Transverse colon (tissue), 4 donors: Measurements from ENCODE around the gene PIEZO1. TPM values are rescaled to one million over a fixed set of nuclear protein-coding genes. Genes with fewer than 3 reads are reported as not detected.

ENCODE experiments used
- DNase-seq: peaks from one replicate; pipeline ENCODE4 v3.0.0-alpha.2; 2019
- H3K27ac ChIP-seq, 4 donors: fragments of 200-600 bp; sonication (generic); 2 replicates each; pipeline ENCODE4 v1.5.1; 2016 to 2018; ENCODE audit warnings: inconsistent platforms in 4 of 4
- H3K27me3 ChIP-seq: fragments of 200-600 bp; sonication (generic); 2 replicates; pipeline ENCODE4 v1.5.1; 2017; ENCODE audit warnings: inconsistent platforms
- H3K36me3 ChIP-seq, 4 donors: fragments of 200-600 bp; sonication (generic); 2 replicates each; pipeline ENCODE4 v1.5.1; 2017 to 2019; ENCODE audit warnings: inconsistent platforms in 4 of 4
- H3K4me1 ChIP-seq, 4 donors: fragments of 200-600 bp; sonication (generic); 2 replicates each; pipeline ENCODE4 v1.5.1; 2017 to 2020; ENCODE audit warnings: inconsistent platforms in 4 of 4
- H3K4me3 ChIP-seq, 4 donors: fragments of 200-600 bp; sonication (generic); 1 replicate in 1 of 4; 2 replicates in 3 of 4; pipeline versions ENCODE4 v1.5.1 to v1.6.1; 2017 to 2019; ENCODE audit warnings: inconsistent platforms in 4 of 4
- H3K9me3 ChIP-seq, 2 donors: fragments of 200-600 bp; sonication (generic); 2 replicates each; pipeline ENCODE4 v1.5.1; 2017 to 2019; ENCODE audit warnings: inconsistent platforms in 2 of 2
- CTCF ChIP-seq, 5 experiments: fragments of 200-600 bp in 3 of 5; fragments of 450-650 bp in 2 of 5; sonication (generic) in 3 of 5; IDR thresholded peaks; 1 replicate in 2 of 5; 2 replicates in 3 of 5; pipeline ENCODE4 v1.5.1; 2016 to 2017; ENCODE audit warnings: antibody characterized with exemption in 5 of 5, inconsistent platforms in 3 of 5, mild to moderate bottlenecking in 2 of 5, moderate library complexity in 1 of 5
- EP300 ChIP-seq: sonication (generic); formaldehyde crosslinking; IDR thresholded peaks from one replicate; pipeline ENCODE4 v1.6.1; 2017; ENCODE audit warnings: antibody characterized with exemption, low read depth
- POLR2A ChIP-seq: fragments of 450-650 bp; IDR thresholded peaks from one replicate; pipeline ENCODE4 v1.6.1; 2016; ENCODE audit warnings: antibody characterized with exemption, mild to moderate bottlenecking, moderate library complexity
- POLR2AphosphoS5 ChIP-seq, 3 donors: sonication (generic); formaldehyde crosslinking; IDR thresholded peaks; one replicate each; pipeline ENCODE4 v1.6.1; 2016; ENCODE audit warnings: antibody characterized with exemption in 3 of 3
- WGBS, 2 donors: methylation state at CpG; one replicate each; pipeline ENCODE4 v1.1.5; 2018; ENCODE audit warnings: low coverage in 1 of 2; 5-methylcytosine and 5-hydroxymethylcytosine counted together
- in situ Hi-C, 4 donors: fragments of 200-750 bp; cut with MboI; loops; one replicate each; pipeline versions ENCODE4 v1.15.0 to v1.15.1; 2017; ENCODE audit warnings: low sequenced_read_pairs in 3 of 4, low pct_ligation_motif_present in 1 of 4, low pct_unique_long_range_greater_than_20kb in 1 of 4
- intact Hi-C: fragments of 100-400 bp; cut with DNase I; formaldehyde crosslinking; loops from one replicate; pipeline ENCODE4 v1.15.1; 2023; ENCODE audit warnings: low total_unique reads
- total RNA-seq, 4 donors: library from RNA; depleted of rRNA; stranded (reverse); fragments of >200 nt; gene quantifications; one replicate each; pipeline ENCODE4 v1.1.0, GENCODE V29; 2016

PIEZO1 gene
- total RNA-seq, 4 donors from 2014 or later = 133 to 546 (median 179) TPM

- no peak for TF ChIP-seq POLR2AphosphoS5 (IDR thresholded peaks at IDR 0.05)
- TF ChIP-seq CTCF (IDR thresholded peaks at IDR 0.05) = no peak
- no peak for TF ChIP-seq POLR2A
- no peak for TF ChIP-seq EP300
- Histone ChIP-seq H3K27ac (no peak overlapping the region), H3K4me3 (no peak overlapping the region), H3K36me3 (no peaks in the 10 kb centered on the region), H3K9me3 (no peaks in the 10 kb centered on the region), H3K27me3 (peaks cover 3% of the 10 kb centered on the region), H3K4me1 (peaks cover 5 to 24% (median 17%) of the 10 kb centered on the region in 4 donors)
- in situ Hi-C loops (no loop called here), intact Hi-C loops (loop anchor here (5.0 kb wide), 1 partner anchor 45 kb away; no protein-coding TSS in a partner anchor)
- DNase-seq = no peak
- 70 to 84% methylated on average over 6 to 11 of the region's 11 CpGs for WGBS, 2 donors
These were observed 2.7 kb upstream of the PIEZO1 start for GRCh38 chr16:88787579-88788314.

DNA sequence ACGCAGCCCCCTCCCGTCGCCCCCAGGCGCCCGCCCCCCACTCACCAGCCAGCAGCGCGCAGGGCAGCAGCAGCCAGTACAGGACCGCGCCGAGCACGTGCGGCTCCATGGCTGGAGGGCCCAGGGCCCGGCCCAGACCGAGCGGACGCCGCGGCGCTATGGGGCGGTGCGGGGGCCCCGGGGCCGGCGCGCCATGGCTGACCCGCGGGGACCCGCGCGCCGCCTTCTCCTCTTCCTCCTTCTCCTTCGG, 239 bp downstream of the PIEZO1 start:
- peak overlapping the region; percentile 57 to 87 (median 74) for H3K4me3 ChIP-seq
- 0% methylated on average over 24 of the region's 32 CpGs; no CpG with 5 or more reads in 1 of the 2 donors for WGBS, 2 donors
- H3K27ac ChIP-seq = peak overlapping the region; percentile 90 to 97 (median 94)
- TF ChIP-seq POLR2AphosphoS5 (IDR thresholded peaks at IDR 0.05) (no peak), CTCF (IDR thresholded peaks at IDR 0.05) (no peak), POLR2A (no peak), EP300 (no peak)
- DNase-seq = no peak
- no peaks in the 10 kb centered on the region for H3K9me3 ChIP-seq
- intact Hi-C loops (loop anchor here (5.0 kb wide), 1 partner anchor 42 kb away; no protein-coding TSS in a partner anchor), in situ Hi-C loops (no loop called here)
- no peaks in the 10 kb centered on the region for H3K27me3 ChIP-seq
- no peaks in the 10 kb centered on the region for H3K36me3 ChIP-seq
- peaks cover 34 to 48% (median 45%) of the 10 kb centered on the region in 4 donors for H3K4me1 ChIP-seq

DNA sequence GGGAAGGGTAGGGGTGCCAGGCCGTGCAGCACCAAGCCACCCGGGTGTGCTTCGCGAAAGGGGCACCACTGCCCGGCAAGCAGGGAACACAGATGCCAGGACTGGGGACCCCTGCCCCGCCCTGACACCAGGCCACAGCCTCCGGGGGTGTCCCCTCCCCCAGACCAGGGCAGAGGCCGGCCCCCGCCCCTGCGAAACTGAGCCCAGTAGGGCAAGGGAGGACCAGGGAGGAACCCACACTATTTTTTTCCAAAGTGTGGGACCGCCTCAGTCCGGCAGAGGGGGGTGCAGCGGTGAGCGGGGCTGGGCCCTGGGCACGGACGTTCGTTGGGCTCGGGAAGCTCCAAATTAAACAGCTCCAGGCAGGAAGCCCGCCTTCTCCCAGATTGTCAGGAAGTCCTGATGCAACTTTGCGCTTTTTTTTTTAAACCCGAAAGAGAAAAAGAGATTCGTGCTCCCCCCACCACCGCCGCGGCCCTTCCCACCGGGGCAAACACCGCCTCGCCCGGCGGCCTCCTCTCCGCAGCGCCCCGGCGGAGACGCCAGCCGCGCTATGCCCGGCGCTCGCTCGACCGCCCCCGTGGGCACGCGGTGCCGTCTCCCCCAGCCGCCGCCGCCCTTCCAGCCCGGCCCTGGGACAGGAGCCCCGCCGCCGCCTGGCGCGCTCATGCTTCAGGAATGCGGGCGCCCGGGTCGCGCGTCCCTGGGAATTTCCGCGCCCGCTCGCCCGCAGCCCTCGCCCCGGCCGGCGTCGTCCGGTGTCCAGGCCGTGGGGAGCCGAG, 755 bp downstream of the PIEZO1 start:
- Histone ChIP-seq H3K27ac (peak overlapping the region; percentile 90 to 97 (median 94)), H3K9me3 (no peaks in the 10 kb centered on the region), H3K4me3 (peak overlapping the region; percentile 57 to 87 (median 74)), H3K27me3 (no peaks in the 10 kb centered on the region), H3K36me3 (no peaks in the 10 kb centered on the region), H3K4me1 (peaks cover 38 to 53% (median 50%) of the 10 kb centered on the region in 4 donors)
- intact Hi-C loops (no loop called here), in situ Hi-C loops (no loop called here)
- 2% methylated on average over 57 of the region's 74 CpGs; no CpG with 5 or more reads in 1 of the 2 donors for WGBS, 2 donors
- peak; percentile 74 for DNase-seq
- TF ChIP-seq POLR2AphosphoS5 (IDR thresholded peaks at IDR 0.05) (peak in 1 of 3 donors; percentile 35), CTCF (IDR thresholded peaks at IDR 0.05) (peak; percentile 57 to 76 (median 63)), EP300 (no peak)

DNA sequence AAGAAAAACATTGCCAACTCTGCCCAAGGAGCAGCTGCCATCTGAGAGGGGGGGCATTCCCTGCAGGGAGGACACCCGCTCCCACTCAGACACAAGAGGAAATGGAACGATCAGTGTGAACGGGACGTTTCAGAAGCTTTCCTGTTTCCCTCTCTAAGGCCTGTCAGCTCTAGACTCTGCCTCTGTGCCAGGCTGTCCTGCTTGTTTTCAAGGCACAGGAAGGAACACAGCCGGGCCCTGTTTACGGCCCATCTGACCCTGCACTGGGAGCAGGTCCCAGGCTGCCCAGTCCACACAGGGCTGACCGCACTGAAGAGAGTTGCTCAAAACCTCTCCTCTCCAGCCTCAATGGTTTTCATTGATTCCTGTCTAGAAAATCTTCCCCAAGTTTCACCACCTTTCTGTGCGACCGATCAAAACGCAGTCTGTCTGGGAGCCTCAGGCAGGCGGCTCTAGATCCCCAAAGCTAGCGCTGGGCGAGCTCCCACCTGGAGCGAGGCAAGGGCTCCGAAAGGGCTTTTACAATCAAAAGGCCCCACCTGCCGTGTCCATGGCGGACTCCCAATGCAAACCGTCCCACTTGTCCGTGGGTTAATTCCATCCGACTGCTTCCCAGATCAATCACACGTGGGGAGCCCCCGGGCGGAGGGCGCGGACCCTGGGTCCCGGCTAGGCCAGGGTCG, 1.5 kb downstream of the PIEZO1 start:
- H3K36me3 ChIP-seq = no peaks in the 10 kb centered on the region
- in situ Hi-C loops = no loop called here
- no peaks in the 10 kb centered on the region for H3K9me3 ChIP-seq
- peak overlapping the region; percentile 90 to 97 (median 94) for H3K27ac ChIP-seq
- peaks cover 38 to 58% (median 53%) of the 10 kb centered on the region in 4 donors for H3K4me1 ChIP-seq
- 20% methylated on average over 27 of the region's 27 CpGs; no CpG with 5 or more reads in 1 of the 2 donors for WGBS, 2 donors
- TF ChIP-seq CTCF (IDR thresholded peaks at IDR 0.05) = no peak
- TF ChIP-seq POLR2AphosphoS5 (IDR thresholded peaks at IDR 0.05) = peak; percentile 32 to 40 (median 36)
- no peak for TF ChIP-seq POLR2A
- H3K4me3 ChIP-seq = peak overlapping the region; percentile 57 to 87 (median 74)
- DNase-seq = no peak
- intact Hi-C loops = no loop called here
- H3K27me3 ChIP-seq = no peaks in the 10 kb centered on the region
